ENCODE data around the gene TYK2. TPM values are rescaled to one million over a fixed set of nuclear protein-coding genes. Genes with fewer than 3 reads are reported as not detected.

TYK2 gene
- 70.4 and 104 TPM in 2 replicates for total RNA-seq (ENCODE audit: low replicate concordance)

GRCh38 chr19:10380313-10381102 lies at the start of gene TYK2:
TSS of gene TYK2 (minus strand) at chr19:10380572. CDS start at chr19:10378406, 2,166 bp downstream.

GRCh38 chr19:10420444-10421239 lies 40.3 kb upstream of the TYK2 start, which contains the start of gene PDE4A:
TSS of gene PDE4A (plus strand) at chr19:10420538. CDS start at chr19:10420765, 227 bp downstream.

GRCh38 chr19:10403137-10404021 lies 23.0 kb upstream of the TYK2 start, which contains the start of gene CDC37:
TSS of gene CDC37 (minus strand) at chr19:10403542. CDS start at chr19:10403479, 63 bp downstream.

GRCh38 chr19:10339380-10339960 lies 40.9 kb downstream of the TYK2 start, which contains the start of gene ICAM3:
TSS of gene ICAM3 (minus strand) at chr19:10339624. CDS start at chr19:10339614, 10 bp downstream.

GRCh38 chr19:10332965-10333757 lies 47.2 kb downstream of the TYK2 start, which contains the start of gene RAVER1:
TSS of gene RAVER1 (minus strand) at chr19:10333529. CDS start at chr19:10333507, 22 bp downstream.

GRCh38 chr19:10315335-10316214 lies 64.8 kb downstream of the TYK2 start, which contains the start of gene FDX2:
TSS of gene FDX2 (minus strand) at chr19:10316015. CDS start at chr19:10315996, 19 bp downstream.

DNA sequence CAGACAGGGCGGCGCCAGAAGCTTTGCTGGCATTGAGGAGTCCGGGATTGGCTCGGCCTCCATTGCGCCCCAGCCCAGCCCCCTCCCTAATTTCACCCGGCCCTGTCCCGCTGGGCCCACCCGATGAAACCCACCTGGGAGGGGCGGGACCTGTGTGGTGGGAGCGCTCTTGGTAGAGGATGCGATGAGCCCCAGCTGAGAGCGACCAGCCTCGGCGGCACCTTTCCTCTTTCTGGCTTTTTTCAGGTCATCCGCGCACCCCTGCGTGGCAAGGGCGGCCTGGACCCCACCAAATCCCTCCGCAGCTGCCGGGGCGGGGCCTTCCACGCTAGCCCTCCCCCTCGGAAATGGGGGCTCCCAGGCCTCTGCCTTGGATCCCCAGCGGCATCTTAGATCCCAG lies 70.9 kb downstream of the TYK2 start, which contains the start of gene ZGLP1:
ZGLP1 (minus strand) TSS at position 393 of the 400 bp plus-strand sequence.

Other genes with a start within 250 kb of the TYK2 start
- 16.6 and 23.2 TPM in 2 replicates for gene DNMT1, start 185.6 kb downstream of the TYK2 start, total RNA-seq (ENCODE audit: low replicate concordance)
- 9.3 and 22.9 TPM in 2 replicates for gene S1PR2, start 149.2 kb downstream of the TYK2 start, total RNA-seq (ENCODE audit: low replicate concordance)
- 5.7 and 18.0 TPM in 2 replicates for gene MRPL4, start 128.4 kb downstream of the TYK2 start, total RNA-seq (ENCODE audit: low replicate concordance)
- gene ICAM1, start 109.5 kb downstream of the TYK2 start, total RNA-seq (ENCODE audit: low replicate concordance) = 7.5 and 20.7 TPM in 2 replicates
- gene ICAM4, start 93.6 kb downstream of the TYK2 start, total RNA-seq (ENCODE audit: low replicate concordance) = 0.45 and 0.82 TPM in 2 replicates
- gene ICAM5, start 90.6 kb downstream of the TYK2 start, total RNA-seq (ENCODE audit: low replicate concordance) = 0.94 and 1.7 TPM in 2 replicates
- 0.23 and 0.30 TPM in 2 replicates for gene ZGLP1, start 70.8 kb downstream of the TYK2 start, total RNA-seq (ENCODE audit: low replicate concordance)
- 7.1 and 21.8 TPM in 2 replicates for gene FDX2, start 64.6 kb downstream of the TYK2 start, total RNA-seq (ENCODE audit: low replicate concordance)
- gene RAVER1, start 47.0 kb downstream of the TYK2 start, total RNA-seq (ENCODE audit: low replicate concordance) = 8.2 and 10.9 TPM in 2 replicates
- gene ICAM3, start 40.9 kb downstream of the TYK2 start, total RNA-seq (ENCODE audit: low replicate concordance) = 15.1 and 21.7 TPM in 2 replicates
- gene CDC37, start 23.0 kb upstream of the TYK2 start, total RNA-seq (ENCODE audit: low replicate concordance) = 256 and 276 TPM in 2 replicates
- 2.5 and 2.9 TPM in 2 replicates for gene PDE4A, start 40.0 kb upstream of the TYK2 start, total RNA-seq (ENCODE audit: low replicate concordance)
- gene KEAP1, start 122.8 kb upstream of the TYK2 start, total RNA-seq (ENCODE audit: low replicate concordance) = 71.8 and 163 TPM in 2 replicates
- 0.82 and 2.3 TPM in 2 replicates for gene S1PR5, start 136.9 kb upstream of the TYK2 start, total RNA-seq (ENCODE audit: low replicate concordance)
- 6.3 and 19.0 TPM in 2 replicates for gene ATG4D, start 163.3 kb upstream of the TYK2 start, total RNA-seq (ENCODE audit: low replicate concordance)
- gene KRI1, start 185.4 kb upstream of the TYK2 start, total RNA-seq (ENCODE audit: low replicate concordance) = 8.6 and 13.5 TPM in 2 replicates
- 7.4 and 9.1 TPM in 2 replicates for gene CDKN2D, start 188.4 kb upstream of the TYK2 start, total RNA-seq (ENCODE audit: low replicate concordance)
- 2.5 TPM in 1 of 2 replicates, not detected in the other for gene AP1M2, start 206.7 kb upstream of the TYK2 start, total RNA-seq (ENCODE audit: low replicate concordance)
- 17.2 and 37.4 TPM in 2 replicates for gene SLC44A2, start 245.0 kb upstream of the TYK2 start, total RNA-seq (ENCODE audit: low replicate concordance)